ENCODE data around the gene TMEM17.

TMEM17 gene

DNA sequence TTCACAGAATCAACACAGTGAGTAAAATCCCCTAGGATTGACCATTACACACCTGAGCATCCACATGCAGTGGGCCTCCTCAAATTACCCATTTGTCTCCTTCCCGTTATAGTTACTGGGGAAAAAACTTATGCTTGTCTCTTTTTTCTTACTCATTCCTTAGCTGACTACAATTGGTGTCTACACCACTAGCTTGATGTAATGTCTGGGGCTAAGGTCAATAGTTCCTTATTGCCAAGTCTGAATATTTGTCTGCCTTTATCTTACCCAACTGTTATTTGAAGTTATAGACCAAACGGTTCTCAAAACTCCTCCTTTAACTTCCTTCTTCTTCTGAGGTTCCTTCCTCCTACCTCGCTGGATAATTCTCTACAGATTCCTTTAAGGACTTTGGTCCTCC lies 41.9 kb upstream of the TMEM17 start:
- TF ChIP-seq, protein P1, sequence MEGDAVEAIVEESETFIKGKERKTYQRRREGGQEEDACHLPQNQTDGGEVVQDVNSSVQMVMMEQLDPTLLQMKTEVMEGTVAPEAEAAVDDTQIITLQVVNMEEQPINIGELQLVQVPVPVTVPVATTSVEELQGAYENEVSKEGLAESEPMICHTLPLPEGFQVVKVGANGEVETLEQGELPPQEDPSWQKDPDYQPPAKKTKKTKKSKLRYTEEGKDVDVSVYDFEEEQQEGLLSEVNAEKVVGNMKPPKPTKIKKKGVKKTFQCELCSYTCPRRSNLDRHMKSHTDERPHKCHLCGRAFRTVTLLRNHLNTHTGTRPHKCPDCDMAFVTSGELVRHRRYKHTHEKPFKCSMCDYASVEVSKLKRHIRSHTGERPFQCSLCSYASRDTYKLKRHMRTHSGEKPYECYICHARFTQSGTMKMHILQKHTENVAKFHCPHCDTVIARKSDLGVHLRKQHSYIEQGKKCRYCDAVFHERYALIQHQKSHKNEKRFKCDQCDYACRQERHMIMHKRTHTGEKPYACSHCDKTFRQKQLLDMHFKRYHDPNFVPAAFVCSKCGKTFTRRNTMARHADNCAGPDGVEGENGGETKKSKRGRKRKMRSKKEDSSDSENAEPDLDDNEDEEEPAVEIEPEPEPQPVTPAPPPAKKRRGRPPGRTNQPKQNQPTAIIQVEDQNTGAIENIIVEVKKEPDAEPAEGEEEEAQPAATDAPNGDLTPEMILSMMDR (IDR thresholded peaks at IDR 0.05; ENCODE audit: low read length), result no peak
- TF ChIP-seq EZH2 (IDR thresholded peaks at IDR 0.05; ENCODE audit: borderline replicate concordance, low read length), result no peak
- H2AFZ ChIP-seq (ENCODE audit: low read length), result no peak overlapping the region
- H3K79me2 ChIP-seq (ENCODE audit: insufficient read depth, low read length), result no peaks in the 10 kb centered on the region
- no peaks in the 10 kb centered on the region for H4K20me1 ChIP-seq (ENCODE audit: insufficient read depth, low read length)
- H3K9ac ChIP-seq (ENCODE audit: low read length), result no peak overlapping the region
- H3K4me1 ChIP-seq (ENCODE audit: insufficient read depth, low read length, severe bottlenecking), result no peaks in the 10 kb centered on the region
- no peak overlapping the region for H3K4me2 ChIP-seq (ENCODE audit: low read length)
- H3K4me3 ChIP-seq (ENCODE audit: low read depth, low read length, poor library complexity, severe bottlenecking), result no peak overlapping the region
- no peaks in the 10 kb centered on the region for H3K9me2 ChIP-seq (ENCODE audit: low read depth, low read length)
- no peak overlapping the region for H3K27ac ChIP-seq (ENCODE audit: low read depth, low read length, poor library complexity, severe bottlenecking)
- H3K36me3 ChIP-seq (ENCODE audit: insufficient read depth, low read length), result no peaks in the 10 kb centered on the region
- no peaks in the 10 kb centered on the region for H3F3A ChIP-seq (ENCODE audit: insufficient read depth, low read length)
- no peaks in the 10 kb centered on the region for H3K27me3 ChIP-seq (ENCODE audit: insufficient read depth, low read length)
- H3K9me3 ChIP-seq (ENCODE audit: low read length), result no peaks in the 10 kb centered on the region

- Histone ChIP-seq H3K4me3 (ENCODE audit: low read depth, low read length, poor library complexity, severe bottlenecking) (no peak overlapping the region), H3K27me3 (ENCODE audit: insufficient read depth, low read length) (no peaks in the 10 kb centered on the region), H3K9me2 (ENCODE audit: low read depth, low read length) (no peaks in the 10 kb centered on the region), H3K4me1 (ENCODE audit: insufficient read depth, low read length, severe bottlenecking) (no peaks in the 10 kb centered on the region), H2AFZ (ENCODE audit: low read length) (no peak overlapping the region), H3K27ac (ENCODE audit: low read depth, low read length, poor library complexity, severe bottlenecking) (no peak overlapping the region), H3K9me3 (ENCODE audit: low read length) (no peaks in the 10 kb centered on the region), H3K4me2 (ENCODE audit: low read length) (no peak overlapping the region), H3K79me2 (ENCODE audit: insufficient read depth, low read length) (no peaks in the 10 kb centered on the region), H3K9ac (ENCODE audit: low read length) (no peak overlapping the region), H3K36me3 (ENCODE audit: insufficient read depth, low read length) (no peaks in the 10 kb centered on the region), H4K20me1 (ENCODE audit: insufficient read depth, low read length) (no peaks in the 10 kb centered on the region), H3F3A (ENCODE audit: insufficient read depth, low read length) (no peaks in the 10 kb centered on the region)
- TF ChIP-seq EZH2 (IDR thresholded peaks at IDR 0.05; ENCODE audit: borderline replicate concordance, low read length), result no peak
- TF ChIP-seq, protein P1 (IDR thresholded peaks at IDR 0.05; ENCODE audit: low read length), result no peak
These were observed 39.3 kb upstream of the TMEM17 start for GRCh38 chr2:62545261-62545660.

GRCh38 chr2:62540408-62541168 lies 34.6 kb upstream of the TMEM17 start:
- H3K27me3 ChIP-seq (ENCODE audit: insufficient read depth, low read length), result no peaks in the 10 kb centered on the region
- no peaks in the 10 kb centered on the region for H4K20me1 ChIP-seq (ENCODE audit: insufficient read depth, low read length)
- no peak overlapping the region for H3K9ac ChIP-seq (ENCODE audit: low read length)
- H3K4me1 ChIP-seq (ENCODE audit: insufficient read depth, low read length, severe bottlenecking), result no peaks in the 10 kb centered on the region
- H3K9me3 ChIP-seq (ENCODE audit: low read length), result no peaks in the 10 kb centered on the region
- no peaks in the 10 kb centered on the region for H3K79me2 ChIP-seq (ENCODE audit: insufficient read depth, low read length)
- no peaks in the 10 kb centered on the region for H3F3A ChIP-seq (ENCODE audit: insufficient read depth, low read length)
- H2AFZ ChIP-seq (ENCODE audit: low read length), result no peak overlapping the region
- TF ChIP-seq, protein P1 (IDR thresholded peaks at IDR 0.05; ENCODE audit: low read length), result no peak
- no peak for TF ChIP-seq EZH2 (IDR thresholded peaks at IDR 0.05; ENCODE audit: borderline replicate concordance, low read length)
- no peaks in the 10 kb centered on the region for H3K9me2 ChIP-seq (ENCODE audit: low read depth, low read length)
- H3K4me2 ChIP-seq (ENCODE audit: low read length), result no peak overlapping the region
- H3K36me3 ChIP-seq (ENCODE audit: insufficient read depth, low read length), result no peaks in the 10 kb centered on the region
- no peak overlapping the region for H3K27ac ChIP-seq (ENCODE audit: low read depth, low read length, poor library complexity, severe bottlenecking)
- no peak overlapping the region for H3K4me3 ChIP-seq (ENCODE audit: low read depth, low read length, poor library complexity, severe bottlenecking)
